Measurements from ENCODE around the gene VAV1. TPM values are rescaled to one million over a fixed set of nuclear protein-coding genes. Genes with fewer than 3 reads are reported as not detected.
"Not testable (repeated sequence)": the region's sequence is repeated elsewhere in the genome, so short reads cannot be mapped to it uniquely, and the experiment has no call there.

Gene VAV1
- total and polyA plus RNA-seq, 2 of the 13 experiments (the other 11 are each of a cell fraction or from before 2014, with no cell fraction given): not detected

GRCh38 chr19:6828698-6829633 lies 56.5 kb downstream of the VAV1 start:
- Histone ChIP-seq H2AFZ (ENCODE audit: low read length) (no peak overlapping the region), H3K27me3 (ENCODE audit: control insufficient read depth in 1 of 2, insufficient read depth in 2 of 2, low read length in 2 of 2) (peaks cover 0 to 5% of the 10 kb centered on the region in 2 experiments; a peak in 2 of 5 replicates), H3K4me3 (replicated peaks in 1 of 3; ENCODE audit: insufficient read depth in 1 of 3, low read depth in 2 of 3, low read length in 3 of 3) (no peak overlapping the region), H3K36me3 (replicated peaks in 1 of 2; ENCODE audit: control insufficient read depth in 1 of 2, insufficient read depth in 2 of 2, low read length in 2 of 2) (no peaks in the 10 kb centered on the region), H3K27ac (ENCODE audit: extremely low read length, insufficient read depth, low read length) (no peak overlapping the region), H3K9ac (ENCODE audit: insufficient read depth, low read depth, low read length) (no peak overlapping the region), H3K9me3 (ENCODE audit: low read length) (no peaks in the 10 kb centered on the region), H3K4me2 (ENCODE audit: low read depth, low read length) (no peak overlapping the region), H3K4me1 (ENCODE audit: insufficient read depth, low read length) (no peaks in the 10 kb centered on the region), H4K20me1 (ENCODE audit: insufficient read depth, low read length) (no peaks in the 10 kb centered on the region), H3K79me2 (ENCODE audit: insufficient read depth, low read length) (no peaks in the 10 kb centered on the region)
- ATAC-seq: no peak; the same call in 2 of the 3 replicates
- no peak for TF ChIP-seq U2AF2 (IDR thresholded peaks at IDR 0.05; ENCODE audit: low read depth, low read length)
- no peak for TF ChIP-seq ZZZ3 (CRISPR knock-in tag; IDR thresholded peaks at IDR 0.05; ENCODE audit: borderline replicate concordance)
- ChIA-PET CTCF (ENCODE audit: low intra/inter-chr PET ratio, low total read pairs) (no interaction called here), POLR2A (no interaction called here)
- in situ Hi-C loops (cut with HindIII; ENCODE audit: extremely low pct_ligation_motif_present, low pct_unique_long_range_greater_than_20kb): no loop called here
- FAIRE-seq: no peak
- intact Hi-C loops (cut with micrococcal nuclease; ENCODE audit: unreplicated experiment): no loop called here
- no TSS peak for BruUV-seq (replicated peaks)
- DNase-seq (ENCODE audit: low spot score): no peak
- 64% methylated on average over 18 of the region's 18 CpGs for WGBS (ENCODE audit: low lambda C conversion rate)

GRCh38 chr19:6829829-6830228 lies 57.3 kb downstream of the VAV1 start:
- ATAC-seq; H3K4me1 ChIP-seq (ENCODE audit: insufficient read depth, low read length); H3K9me3 ChIP-seq (ENCODE audit: low read length); H3K36me3 ChIP-seq (replicated peaks in 1 of 2; ENCODE audit: control insufficient read depth in 1 of 2, insufficient read depth in 2 of 2, low read length in 2 of 2); H3K4me2 ChIP-seq (ENCODE audit: low read depth, low read length); in situ Hi-C loops (cut with HindIII; ENCODE audit: extremely low pct_ligation_motif_present, low pct_unique_long_range_greater_than_20kb); H3K9ac ChIP-seq (ENCODE audit: insufficient read depth, low read depth, low read length); FAIRE-seq; POLR2A ChIA-PET; BruUV-seq (replicated peaks); DNase-seq (ENCODE audit: low spot score); H4K20me1 ChIP-seq (ENCODE audit: insufficient read depth, low read length); intact Hi-C loops (cut with micrococcal nuclease; ENCODE audit: unreplicated experiment); H3K27ac ChIP-seq (ENCODE audit: extremely low read length, insufficient read depth, low read length); H2AFZ ChIP-seq (ENCODE audit: low read length); H3K4me3 ChIP-seq (replicated peaks in 1 of 3; ENCODE audit: insufficient read depth in 1 of 3, low read depth in 2 of 3, low read length in 3 of 3); H3K79me2 ChIP-seq (ENCODE audit: insufficient read depth, low read length); CTCF ChIA-PET (ENCODE audit: low intra/inter-chr PET ratio, low total read pairs); H3K27me3 ChIP-seq (ENCODE audit: control insufficient read depth in 1 of 2, insufficient read depth in 2 of 2, low read length in 2 of 2): not testable (repeated sequence)
- 68% methylated on average over 15 of the region's 15 CpGs for WGBS (ENCODE audit: low lambda C conversion rate)

- in situ Hi-C loops (cut with HindIII; ENCODE audit: extremely low pct_ligation_motif_present, low pct_unique_long_range_greater_than_20kb); ATAC-seq; H3K4me2 ChIP-seq (ENCODE audit: low read depth, low read length); CTCF ChIA-PET (ENCODE audit: low intra/inter-chr PET ratio, low total read pairs); H2AFZ ChIP-seq (ENCODE audit: low read length); FAIRE-seq; H4K20me1 ChIP-seq (ENCODE audit: insufficient read depth, low read length); intact Hi-C loops (cut with micrococcal nuclease; ENCODE audit: unreplicated experiment); BruUV-seq (replicated peaks); DNase-seq (ENCODE audit: low spot score); H3K27me3 ChIP-seq (ENCODE audit: control insufficient read depth in 1 of 2, insufficient read depth in 2 of 2, low read length in 2 of 2); H3K4me3 ChIP-seq (replicated peaks in 1 of 3; ENCODE audit: insufficient read depth in 1 of 3, low read depth in 2 of 3, low read length in 3 of 3); POLR2A ChIA-PET; H3K36me3 ChIP-seq (replicated peaks in 1 of 2; ENCODE audit: control insufficient read depth in 1 of 2, insufficient read depth in 2 of 2, low read length in 2 of 2); H3K79me2 ChIP-seq (ENCODE audit: insufficient read depth, low read length); H3K4me1 ChIP-seq (ENCODE audit: insufficient read depth, low read length); H3K27ac ChIP-seq (ENCODE audit: extremely low read length, insufficient read depth, low read length); H3K9ac ChIP-seq (ENCODE audit: insufficient read depth, low read depth, low read length); H3K9me3 ChIP-seq (ENCODE audit: low read length): not testable (repeated sequence)
- WGBS (ENCODE audit: low lambda C conversion rate): 22% methylated on average over 9 of the region's 9 CpGs
Observed at GRCh38 chr19:6831084-6831483, 58.6 kb downstream of the VAV1 start.
